Pancreas (tissue), 10 donors: Measurements from ENCODE around the gene CCL4. TPM values are rescaled to one million over a fixed set of nuclear protein-coding genes. Genes with fewer than 3 reads are reported as not detected.

Experiments
- ATAC-seq, 4 donors: fragments of 200-7000 bp; cut with Tn5 transposase; one replicate each; pipeline versions ENCODE4 v1.8.0 to v1.9.1; 2020; ENCODE audit warnings: mild to moderate bottlenecking in 4 of 4, moderate library complexity in 4 of 4
- DNase-seq, 6 donors: peaks; one replicate each; pipeline ENCODE4 v3.0.0-alpha.2; 2020
- FAIRE-seq: peaks from 2 replicates; lab custom pipeline; 2012; peaks lifted over from hg19 to GRCh38; lab: Jason Lieb, UNC
- H3K27ac ChIP-seq, 4 donors: fragments of 200-600 bp; sonication (generic); 1 replicate in 3 of 4; 2 replicates in 1 of 4; pipeline versions ENCODE4 v1.5.0 to v1.8.0; 2020
- H3K27me3 ChIP-seq, 4 donors: fragments of 200-600 bp; one replicate each; pipeline ENCODE4 v1.8.0; 2021
- H3K36me3 ChIP-seq, 3 donors: fragments of 200-600 bp; sonication (generic) in 1 of 3; one replicate each; pipeline versions ENCODE4 v1.5.0 to v1.8.0; 2020 to 2021
- H3K4me1 ChIP-seq, 3 donors: fragments of 200-600 bp; one replicate each; pipeline ENCODE4 v1.8.0; 2021
- H3K4me3 ChIP-seq, 4 donors: fragments of 200-600 bp; sonication (generic) in 2 of 4; one replicate each; pipeline versions ENCODE4 v1.5.0 to v1.8.0; 2020 to 2021
- H3K9me3 ChIP-seq, 4 donors: fragments of 200-600 bp; one replicate each; pipeline ENCODE4 v1.8.0; 2021
- CTCF ChIP-seq, 4 donors: fragments of 200-600 bp; sonication (generic) in 3 of 4; IDR thresholded peaks; one replicate each; pipeline versions ENCODE4 v1.5.0 to v1.8.0; 2021; ENCODE audit warnings: antibody characterized with exemption in 4 of 4
- WGBS, 2 donors: extraction: QIAGEN DNeasy Blood & Tissue Kit; methylation state at CpG; one replicate each; pipeline ENCODE4 v1.1.7; 2013; 5-methylcytosine and 5-hydroxymethylcytosine counted together
- intact Hi-C, 3 donors: fragments of 100-400 bp; cut with DNase I; formaldehyde crosslinking; loops; one replicate each; pipeline versions ENCODE4 v1.11.1 to v1.14.2; 2022
- polyA plus RNA-seq, 2 donors: library from polyadenylated mRNA; stranded (reverse); fragments of 200-250 nt; gene quantifications; one replicate each; pipeline ENCODE4 v1.2.3, GENCODE V29; 2013
- total RNA-seq, 6 donors: library from RNA; stranded (reverse); fragmentation: NEBNext Ultra II Directional in 4 of 6; extraction: Animal tissue kit (Norgen Biotek cat#: 25700) in 4 of 6; gene quantifications; one replicate each; pipeline versions ENCODE4 v1.2.1 to v1.2.4, GENCODE V29; 2021 to 2023
- donor health status: healthy with polysubstance abuse.
- donor health status: DM: no; HTN: no; CAD: no; lungs with moderate emphysema.
- donor health status: DM: no; HTN: no; CAD: no.
- donor health status: control.
- donor health status: control.
- donor health status: Bipolar disorder and iron deficiency.
- donor health status: DM: yes; HTN: yes; CAD: no.
- donor health status: DM: no; HTN: no; CAD: no.
- donor health status: DM: no; HTN: no; CAD: no.
- donor health status: DM: yes; HTN: yes; CAD: no.

The CCL4 gene
- total and polyA plus RNA-seq, 8 donors, result 0.28 to 2.0 (median 1.2) TPM

GRCh38 chr17:36060816-36061215 lies 42.8 kb upstream of the CCL4 start:
- no peaks in the 10 kb centered on the region for H3K27me3 ChIP-seq
- FAIRE-seq (no peak), DNase-seq (no peak), ATAC-seq (no peak)
- no peak overlapping the region for H3K4me3 ChIP-seq
- WGBS, 2 donors, result 66 to 83% methylated on average over 2 of the region's 2 CpGs
- no peaks in the 10 kb centered on the region for H3K9me3 ChIP-seq
- no peaks in the 10 kb centered on the region for H3K4me1 ChIP-seq
- no peak overlapping the region for H3K27ac ChIP-seq
- TF ChIP-seq CTCF (IDR thresholded peaks at IDR 0.05), result no peak
- no peaks in the 10 kb centered on the region for H3K36me3 ChIP-seq
- intact Hi-C loops, result loop anchor here in 1 of 3 donors (10.0 kb wide), 1 partner anchor 86 kb away; no protein-coding TSS in a partner anchor

GRCh38 chr17:36063786-36064541 lies 39.7 kb upstream of the CCL4 start, which contains the start of gene CCL18:
CCL18 (plus strand) TSS chr17:36064272; CDS start chr17:36064343, 71 bp downstream.
- FAIRE-seq, result no peak
- DNase-seq, result no peak
- Histone ChIP-seq H3K36me3 (no peaks in the 10 kb centered on the region), H3K4me3 (no peak within 1 kb of the TSS), H3K27ac (no peak within 1 kb of the TSS), H3K4me1 (no peaks in the 10 kb centered on the region), H3K9me3 (no peaks in the 10 kb centered on the region), H3K27me3 (no peaks in the 10 kb centered on the region)
- no peak for ATAC-seq
- WGBS, 2 donors, result 57 to 62% methylated on average over 5 of the region's 5 CpGs
- intact Hi-C loops, result loop anchor here in 1 of 3 donors (10.0 kb wide), 1 partner anchor 89 kb away; no protein-coding TSS in a partner anchor
- TF ChIP-seq CTCF (IDR thresholded peaks at IDR 0.05), result no peak

- Histone ChIP-seq H3K4me1 (no peaks in the 10 kb centered on the region), H3K27me3 (no peaks in the 10 kb centered on the region), H3K27ac (no peak overlapping the region), H3K36me3 (no peaks in the 10 kb centered on the region), H3K4me3 (no peak overlapping the region), H3K9me3 (no peaks in the 10 kb centered on the region)
- 72 to 83% methylated on average over 6 of the region's 6 CpGs for WGBS, 2 donors
- intact Hi-C loops, result loop anchor here in 2 of 3 donors (5.0 to 10.0 kb wide), 2 partner anchors 92 to 94 kb away; no protein-coding TSS in a partner anchor
- no peak for ATAC-seq
- FAIRE-seq, result no peak
- no peak for DNase-seq
- TF ChIP-seq CTCF (IDR thresholded peaks at IDR 0.05), result no peak
Measured at GRCh38 chr17:36066365-36066985, 37.2 kb upstream of the CCL4 start.

- no peak for ATAC-seq
- Histone ChIP-seq H3K4me1 (no peaks in the 10 kb centered on the region), H3K36me3 (no peaks in the 10 kb centered on the region), H3K27ac (no peak overlapping the region), H3K27me3 (no peaks in the 10 kb centered on the region), H3K4me3 (no peak overlapping the region), H3K9me3 (no peaks in the 10 kb centered on the region)
- intact Hi-C loops, result loop anchor here in 2 of 3 donors (5.0 to 10.0 kb wide), 2 partner anchors 94 to 96 kb away; no protein-coding TSS in a partner anchor
- no peak for DNase-seq
- no peak for FAIRE-seq
- WGBS, 2 donors, result 55 to 62% methylated on average over 3 of the region's 3 CpGs
- no peak for TF ChIP-seq CTCF (IDR thresholded peaks at IDR 0.05)
Measured at GRCh38 chr17:36068524-36068923, 35.1 kb upstream of the CCL4 start.
